NOMO-1 treated with dmso at 0.1 percent for 144 hours (cell line): ENCODE measurements around the gene RAB5B.

Source experiments
- DNase-seq: peaks from one replicate; lab custom pipeline; 2025; ENCODE audit not compliant: unreplicated experiment; lab: John Stamatoyannopoulos, UW

Gene RAB5B, protein sequence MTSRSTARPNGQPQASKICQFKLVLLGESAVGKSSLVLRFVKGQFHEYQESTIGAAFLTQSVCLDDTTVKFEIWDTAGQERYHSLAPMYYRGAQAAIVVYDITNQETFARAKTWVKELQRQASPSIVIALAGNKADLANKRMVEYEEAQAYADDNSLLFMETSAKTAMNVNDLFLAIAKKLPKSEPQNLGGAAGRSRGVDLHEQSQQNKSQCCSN

DNA sequence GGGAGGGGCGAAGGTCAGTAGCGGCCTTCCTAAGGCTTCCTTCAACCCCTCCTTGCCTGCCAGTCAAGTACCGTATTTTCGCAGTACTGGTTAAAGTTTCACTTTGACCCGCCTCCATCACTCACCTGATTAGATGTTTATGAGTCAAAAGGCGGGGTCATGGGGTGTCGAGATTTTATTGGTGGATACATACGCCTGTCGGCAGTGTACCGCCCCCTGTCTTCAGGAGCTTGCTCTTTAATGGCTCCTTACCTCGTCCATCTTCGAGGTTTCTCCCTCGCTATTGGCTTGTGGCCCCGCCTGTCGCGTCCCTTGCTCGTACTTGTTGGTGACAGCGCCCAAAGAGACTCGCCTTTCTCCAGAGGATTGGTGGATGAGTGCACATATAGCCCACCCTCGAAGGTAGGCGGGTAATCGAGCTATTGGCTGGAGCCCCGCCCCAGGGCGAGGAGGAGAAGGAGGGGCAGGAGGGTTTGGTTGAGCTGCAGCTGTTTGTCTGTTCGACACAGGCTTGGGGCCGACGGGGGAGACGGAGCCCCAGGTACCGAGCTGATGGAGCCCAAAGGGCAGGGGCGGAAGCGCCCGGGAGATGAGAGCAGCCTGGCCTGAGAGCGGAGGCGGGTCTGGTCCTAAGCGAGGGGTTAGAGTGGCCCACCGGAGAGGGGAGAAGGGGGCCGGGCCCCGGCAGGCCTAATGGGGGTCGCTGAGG is at the start of gene RAB5B:
RAB5B (plus strand) TSS at position 480 of the 709 bp plus-strand sequence. CDS start 12,883 bp downstream, outside the sequence.
- DNase-seq: peak; percentile 100

DNA sequence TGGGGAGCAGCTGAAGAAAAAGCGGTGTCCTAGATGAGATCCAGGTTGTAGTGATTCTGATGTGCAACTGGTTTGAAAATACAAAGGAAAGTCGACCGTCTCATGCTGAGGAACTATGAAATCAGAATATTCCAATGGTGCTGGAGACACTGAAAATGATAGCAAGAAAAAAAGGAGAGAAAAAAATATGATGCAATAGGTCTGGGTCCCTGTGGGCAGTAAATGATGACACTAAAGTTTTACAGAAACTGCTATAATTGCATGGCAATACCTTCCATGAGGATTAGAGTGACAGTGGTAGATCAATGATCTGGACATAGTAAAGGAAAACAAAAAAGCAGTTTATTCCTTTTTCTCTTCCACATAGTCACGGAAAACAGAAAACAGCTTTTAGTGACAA is 48.5 kb upstream of the RAB5B start:
- DNase-seq: no peak

DNA sequence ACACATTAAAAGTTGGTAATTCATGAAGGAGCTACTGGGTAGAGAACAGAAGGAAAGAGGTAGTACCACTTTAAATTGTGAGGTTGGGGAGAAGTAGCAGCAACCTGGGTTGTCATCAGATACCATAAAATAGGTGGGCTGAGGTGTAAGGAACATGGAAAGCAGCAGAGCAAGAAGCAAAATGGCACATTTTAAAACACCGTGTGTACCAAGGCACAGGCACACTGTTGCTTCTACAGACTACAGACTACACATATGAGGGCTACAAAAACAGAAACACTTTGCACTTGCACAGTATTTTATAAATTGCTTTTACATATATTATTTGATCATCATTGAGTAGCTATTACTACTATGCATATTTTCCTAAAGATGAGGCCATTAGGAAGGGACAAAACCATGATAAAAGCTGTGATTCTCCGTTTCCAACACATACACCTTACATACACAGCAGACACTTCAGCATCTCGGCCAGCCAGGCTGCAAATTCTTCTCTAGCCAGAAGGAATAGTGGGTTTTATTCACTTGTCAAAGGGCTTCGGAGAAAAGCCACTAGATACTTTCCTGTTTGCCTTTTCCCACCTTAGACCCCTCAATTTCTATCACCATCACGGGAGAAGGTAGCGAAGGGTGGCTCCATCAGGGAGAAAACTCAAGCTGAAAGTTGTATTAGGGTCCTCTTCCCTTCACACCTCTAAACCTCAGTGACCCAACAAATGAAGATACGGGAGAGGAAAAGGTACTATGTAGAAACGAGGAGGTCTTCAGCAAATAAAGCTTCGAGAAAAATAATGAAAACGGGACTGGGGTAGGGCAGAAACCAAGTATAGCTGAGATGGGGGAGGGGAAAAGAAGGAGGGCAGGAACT is 47.8 kb upstream of the RAB5B start:
- no peak for DNase-seq

DNA sequence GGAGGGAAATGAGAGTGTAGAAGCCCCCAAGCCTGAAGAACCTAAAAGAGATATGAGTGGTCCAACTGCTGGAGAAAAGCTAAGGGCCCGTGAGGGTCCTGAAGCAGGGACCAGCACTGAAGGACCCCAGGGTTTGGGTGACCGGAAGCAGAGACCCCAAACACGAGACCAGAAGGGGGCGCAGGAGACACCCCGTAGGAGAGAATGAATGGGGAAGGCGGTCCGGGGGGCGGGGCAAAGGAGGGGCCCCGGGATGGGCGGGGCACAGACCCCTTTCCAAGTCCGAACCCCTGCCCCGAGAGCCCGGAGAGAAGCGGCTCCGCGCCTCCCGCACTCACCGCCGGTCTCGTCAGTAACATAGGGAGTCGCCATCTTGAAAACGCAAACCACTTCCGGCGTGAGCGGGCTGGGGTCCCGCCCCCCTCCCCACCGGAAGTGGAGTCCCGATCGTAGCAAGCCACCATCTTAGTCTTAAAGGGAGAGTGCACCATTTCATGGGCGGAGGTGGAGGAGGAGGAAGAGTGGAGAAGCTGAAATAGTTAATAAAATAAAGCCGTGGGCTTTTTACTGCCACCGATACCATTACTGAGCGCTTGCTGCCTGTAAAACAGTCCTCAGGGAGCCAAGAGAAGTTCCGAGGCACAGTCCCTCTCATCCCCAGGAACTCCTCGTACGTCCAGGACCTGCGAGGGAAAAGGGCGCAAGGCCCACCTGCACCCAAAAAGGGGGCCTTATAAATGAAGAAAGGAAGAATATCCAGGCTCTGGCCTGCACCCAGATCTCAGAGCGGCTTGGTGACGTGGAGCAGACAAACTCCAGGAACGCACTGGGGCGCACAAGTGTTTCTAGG is 46.9 kb upstream of the RAB5B start:
- peak; percentile 86 for DNase-seq

DNA sequence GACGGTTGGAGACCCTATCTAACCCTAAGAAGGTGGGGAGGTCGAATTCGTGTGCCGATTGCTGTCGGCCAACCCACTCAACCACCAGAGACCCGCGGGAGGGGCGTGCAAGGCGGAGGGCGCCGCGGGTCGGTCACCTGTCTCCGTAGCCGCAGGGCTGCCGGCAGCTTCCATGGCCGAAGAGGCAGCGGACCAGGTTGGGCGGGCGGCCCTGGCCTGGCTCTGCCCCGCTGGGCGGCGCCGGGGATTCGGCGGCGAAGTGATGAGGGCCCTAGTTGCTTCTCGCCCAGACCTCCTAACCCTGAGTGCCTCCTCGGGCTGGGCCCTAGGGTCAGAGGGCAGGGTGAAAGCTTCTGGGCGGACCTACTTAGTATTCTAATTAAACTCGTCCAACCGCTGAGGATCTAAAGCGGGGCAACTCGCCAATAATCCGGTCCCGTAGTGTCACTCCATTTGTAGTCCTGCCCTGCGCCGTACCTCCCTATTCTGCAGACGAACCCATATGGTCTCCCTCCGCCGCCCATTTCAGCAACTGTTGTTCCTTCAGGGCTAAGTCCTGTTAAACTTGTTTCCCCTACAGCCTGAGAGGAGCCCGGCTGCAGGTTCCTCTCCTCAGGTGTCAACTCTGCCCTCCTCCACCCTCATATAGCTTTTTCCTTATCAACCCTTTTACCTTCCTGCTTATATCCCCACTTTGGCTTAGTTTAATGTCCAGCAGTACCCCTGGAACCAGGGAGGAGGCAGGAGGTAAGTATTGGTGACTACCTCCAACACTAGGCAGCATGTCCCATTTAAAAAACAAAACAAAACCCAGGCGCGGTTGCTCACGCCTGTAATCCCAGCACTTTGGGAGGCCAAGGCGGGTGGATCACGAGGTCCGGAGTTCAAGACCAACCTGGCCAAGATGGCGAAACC is 46.0 kb upstream of the RAB5B start, which contains the start of gene PYM1:
PYM1 (minus strand) TSS at position 307 of the 915 bp plus-strand sequence; CDS start at position 174, 133 bp downstream.
- DNase-seq: peak; percentile 93

DNA sequence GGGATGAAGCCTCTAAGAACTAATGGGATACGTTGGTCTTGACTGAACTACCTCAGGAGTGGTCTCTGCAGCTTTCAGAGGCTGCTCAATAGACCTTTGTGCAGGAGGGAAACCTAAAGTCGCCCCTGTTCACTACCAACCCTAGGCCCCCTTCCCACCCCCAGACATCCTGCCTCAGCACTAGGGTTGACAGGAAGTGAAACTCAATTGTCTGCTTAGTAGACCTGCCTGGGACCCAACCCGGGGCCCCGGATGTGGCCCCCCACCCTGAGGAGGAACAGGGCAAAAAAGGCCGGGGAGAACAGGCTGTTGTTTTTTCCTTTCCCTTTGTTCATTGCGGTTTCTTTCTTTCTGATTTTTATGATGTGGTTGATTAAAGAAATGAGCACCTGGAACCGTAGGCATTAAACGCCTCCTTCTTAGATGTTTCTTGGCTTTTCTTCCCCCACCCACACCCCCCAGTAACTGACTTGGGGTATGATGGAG is 44.5 kb upstream of the RAB5B start:
- DNase-seq: no peak

DNA sequence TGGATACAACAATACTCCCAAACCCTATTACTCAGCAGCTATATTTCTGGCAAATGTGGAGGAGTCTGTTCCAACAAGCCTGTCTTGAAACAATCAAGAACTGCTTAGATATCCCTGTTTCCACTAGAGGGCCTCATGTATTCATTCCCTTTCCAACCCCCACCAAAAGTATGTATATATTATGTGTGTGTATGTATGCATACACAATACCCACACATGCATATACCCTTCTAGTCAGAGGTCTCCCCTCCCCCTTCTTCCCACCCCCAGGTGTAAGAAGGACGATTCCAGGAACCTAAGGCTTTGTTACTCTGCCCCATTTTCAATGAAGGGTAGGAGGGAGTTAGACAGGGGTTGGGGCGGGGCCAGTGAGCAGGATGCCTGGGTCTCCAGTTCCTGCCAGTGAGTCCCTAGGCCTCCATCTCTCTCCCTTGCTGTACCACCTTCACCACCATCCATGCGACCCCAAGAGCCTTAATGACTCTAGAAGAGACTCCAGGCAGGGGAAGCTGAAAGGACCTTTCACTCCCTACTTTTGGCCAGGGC is 43.0 kb upstream of the RAB5B start, which contains the start of gene DGKA:
DGKA (plus strand) TSS at position 392 of the 546 bp plus-strand sequence. CDS start 5,342 bp downstream, outside the sequence.
- no peak for DNase-seq

DNA sequence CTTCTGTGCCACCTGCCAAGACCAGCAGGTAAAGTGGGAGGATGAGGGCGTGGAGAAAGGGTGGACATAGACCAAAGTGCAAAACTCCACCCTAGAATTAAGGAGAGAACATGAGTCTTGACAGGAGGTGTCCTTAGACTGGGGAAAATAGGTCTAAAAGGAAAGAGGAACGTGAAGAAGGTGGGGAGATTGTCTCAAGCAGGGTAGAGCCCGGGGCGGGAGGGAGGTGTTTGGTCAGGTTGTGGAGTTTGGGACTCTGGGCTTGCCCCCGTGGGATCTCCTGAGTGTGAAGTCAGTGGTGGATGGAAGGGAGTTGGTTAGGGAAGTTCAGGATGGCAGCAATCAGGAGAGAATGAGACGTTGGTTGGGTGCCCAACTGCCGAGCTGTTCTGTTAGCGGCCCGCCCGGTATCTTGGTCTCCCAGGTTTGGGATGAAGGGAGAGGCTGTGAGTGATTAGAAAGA is 42.5 kb upstream of the RAB5B start:
- no peak for DNase-seq

DNA sequence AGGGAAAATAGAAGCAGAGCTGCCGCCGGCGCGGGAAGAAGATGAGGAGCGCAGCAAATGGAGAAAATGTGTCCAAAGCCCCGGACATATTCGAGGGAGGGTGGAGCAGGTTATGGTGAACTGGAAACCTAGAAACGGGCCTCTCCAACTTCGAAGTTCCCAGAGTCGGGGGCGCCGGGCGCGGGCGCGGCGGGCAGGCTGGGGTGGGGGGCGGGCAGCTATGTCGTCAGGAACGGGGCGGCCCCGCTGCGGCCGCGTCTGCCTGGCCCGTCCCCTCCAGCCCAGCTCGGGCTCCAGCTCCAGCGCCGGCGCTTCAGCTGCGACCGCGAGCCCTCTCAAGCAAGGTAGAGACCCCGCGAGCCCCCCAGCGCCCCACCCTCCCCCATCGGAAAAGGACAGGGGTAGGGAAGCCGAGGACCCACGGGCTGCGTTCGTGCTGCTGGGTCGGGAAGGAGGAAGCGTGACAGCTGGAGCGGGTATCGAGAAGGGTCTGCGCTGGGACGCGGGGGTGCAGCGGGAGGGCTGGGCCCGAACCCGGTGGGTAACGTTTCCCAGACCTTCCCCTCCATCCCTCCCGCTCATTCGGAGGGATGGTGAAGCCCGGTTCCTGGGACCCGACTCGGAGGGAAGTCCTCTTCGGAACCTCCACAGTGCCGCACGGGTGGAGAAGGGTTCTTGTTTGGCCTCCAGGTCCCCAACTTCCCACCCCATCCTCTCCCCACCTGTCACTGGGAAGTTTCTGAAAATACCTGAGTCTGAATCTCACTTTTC is 41.9 kb upstream of the RAB5B start:
- no peak for DNase-seq

DNA sequence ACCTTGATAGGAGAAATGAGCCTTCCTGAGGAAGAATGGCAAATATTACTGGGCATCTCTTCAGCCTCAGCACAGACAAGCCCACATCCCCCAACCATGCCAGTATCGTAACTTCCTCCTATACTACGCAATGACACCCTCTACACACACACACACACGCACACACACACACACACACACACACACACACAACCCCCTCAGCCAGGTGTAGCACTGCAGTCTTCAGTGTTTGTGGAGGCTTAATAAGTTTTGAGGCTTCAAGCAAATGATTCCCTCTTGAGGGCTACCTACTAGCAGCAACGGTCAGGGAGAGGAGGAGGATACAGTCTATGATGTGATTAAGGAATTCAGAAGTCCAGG is 41.3 kb upstream of the RAB5B start:
- peak; percentile 33 for DNase-seq

DNA sequence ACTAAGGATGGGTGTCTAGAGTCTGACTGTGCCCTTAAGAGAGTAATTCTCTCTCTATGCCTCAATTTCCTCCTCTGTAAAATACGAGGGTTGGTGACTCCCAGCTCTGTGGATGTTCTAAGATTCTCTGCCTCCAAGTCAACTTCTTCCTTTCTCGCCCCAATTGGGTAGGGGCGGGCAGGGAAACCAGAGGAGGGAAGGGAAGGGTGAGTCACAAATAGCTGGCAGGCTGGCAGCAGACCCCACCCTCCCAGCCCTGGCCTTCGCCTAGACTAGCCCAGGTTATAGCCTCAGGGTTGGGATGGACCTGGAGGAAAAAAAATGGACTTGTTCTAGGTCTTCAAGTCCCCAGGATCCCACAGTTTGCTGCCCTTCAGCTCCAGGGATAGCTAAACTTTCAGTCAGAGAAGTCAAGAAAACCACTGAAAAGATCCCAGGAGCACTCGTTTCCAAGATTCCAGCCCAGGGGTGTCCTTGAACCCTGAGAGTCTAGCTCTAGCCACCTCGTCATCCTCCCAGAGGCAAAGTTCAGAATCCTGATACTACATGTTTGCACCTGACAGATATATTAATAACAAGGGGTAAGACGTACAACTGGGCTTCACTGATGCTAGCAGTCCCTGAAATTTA is 40.6 kb upstream of the RAB5B start:
- no peak for DNase-seq

DNA sequence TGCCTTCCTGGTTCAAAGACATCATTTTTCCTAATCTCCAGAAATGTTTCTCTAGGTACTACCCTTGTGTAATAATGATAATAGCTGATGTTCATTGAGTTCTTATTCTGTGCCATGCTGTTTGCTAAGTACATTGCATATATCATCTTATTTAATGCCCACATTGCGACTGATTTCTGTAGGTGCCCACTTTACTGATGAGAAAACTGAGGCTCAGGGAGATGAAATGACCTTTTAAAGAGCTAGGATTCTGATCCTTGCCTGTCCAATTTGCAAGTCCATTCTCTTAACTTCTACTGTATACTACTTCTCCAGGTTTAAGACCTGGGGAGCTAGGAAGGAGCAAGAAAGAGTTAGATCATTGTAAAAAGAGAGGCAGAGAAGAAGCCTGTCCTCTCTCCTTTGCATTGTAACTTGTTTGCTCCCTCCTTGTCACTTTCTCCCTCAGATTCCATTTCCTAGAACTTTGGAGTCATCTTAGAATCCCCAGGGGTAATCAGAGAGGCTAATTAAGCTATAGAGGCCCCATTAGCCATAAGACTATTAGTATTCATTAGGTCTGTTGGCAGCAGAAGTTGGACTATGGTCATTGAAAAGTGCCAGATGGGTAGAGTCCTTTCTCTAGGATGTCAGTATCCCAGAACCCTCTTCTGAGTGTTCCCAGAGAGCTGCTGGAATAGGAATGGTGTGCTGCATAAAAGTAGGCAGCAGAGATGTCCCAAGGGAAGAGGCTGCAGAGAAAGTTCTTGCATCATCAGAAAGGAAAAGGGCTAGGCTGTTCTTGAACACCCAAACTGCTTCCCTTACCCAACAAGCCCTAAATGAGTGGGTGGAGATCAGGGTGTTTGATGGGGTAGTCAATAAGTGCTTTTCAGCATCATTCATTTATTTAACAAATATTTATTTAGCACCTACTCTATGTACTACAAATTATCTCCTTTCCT is 39.8 kb upstream of the RAB5B start:
- no peak for DNase-seq

DNA sequence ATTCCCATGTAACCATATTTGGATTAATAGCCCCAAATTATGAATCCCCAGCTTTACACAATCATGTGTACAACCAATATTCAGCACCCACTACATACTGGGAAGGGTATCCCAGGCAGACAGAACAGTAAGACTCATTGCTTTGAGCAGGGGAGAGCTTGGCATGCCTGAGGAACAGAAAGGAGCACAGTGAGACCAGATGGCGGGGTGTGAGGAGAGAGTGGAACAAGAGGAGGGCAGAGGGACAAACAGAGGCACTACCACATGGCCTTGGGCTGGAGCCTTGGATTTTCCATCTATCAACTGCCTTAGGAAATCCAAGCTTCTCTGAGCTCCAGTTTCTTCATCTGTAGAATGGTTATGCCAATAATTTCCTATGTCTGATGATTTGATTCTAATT is 39.1 kb upstream of the RAB5B start:
- DNase-seq: no peak

DNA sequence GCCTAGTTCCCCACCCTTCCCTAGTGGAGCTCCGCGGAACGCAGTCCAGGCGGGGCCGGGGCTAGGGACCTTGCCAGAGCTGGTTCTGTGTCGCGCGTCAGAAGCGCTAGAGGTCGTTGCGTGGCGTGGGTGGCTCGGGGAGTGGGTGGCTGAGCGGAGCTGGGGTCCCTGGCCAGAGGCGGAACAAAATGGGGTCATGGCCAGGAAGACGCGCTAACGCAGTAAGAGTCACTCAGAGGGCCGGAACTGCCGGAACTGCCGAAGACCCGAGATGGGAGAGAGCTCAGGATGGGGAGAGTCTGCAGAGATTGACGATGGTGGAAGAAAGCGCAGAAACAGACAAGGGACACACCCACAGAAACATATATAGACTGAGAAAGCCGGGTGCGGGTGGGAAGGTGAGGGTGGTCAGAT is 38.1 kb upstream of the RAB5B start:
- no peak for DNase-seq

DNA sequence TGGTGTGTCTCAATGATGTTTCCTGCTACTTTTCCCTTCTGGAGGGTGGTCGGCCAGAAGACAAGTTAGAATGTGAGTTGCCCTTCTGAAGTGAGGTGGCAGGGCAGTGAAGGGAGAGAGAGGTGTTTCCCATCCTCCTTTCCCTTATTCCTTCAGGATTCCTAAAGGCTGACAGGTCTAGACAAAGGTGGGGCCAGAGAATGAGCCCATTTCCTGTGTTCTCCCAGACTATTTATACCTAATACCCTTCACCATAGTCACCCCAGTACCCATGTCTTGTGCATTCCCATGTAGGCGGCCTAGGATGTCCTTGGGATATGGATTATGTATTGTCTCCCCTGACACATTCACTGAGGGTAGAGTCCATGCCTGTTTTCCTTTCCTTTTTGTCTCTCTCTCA is 35.9 kb upstream of the RAB5B start:
- DNase-seq: no peak

DNA sequence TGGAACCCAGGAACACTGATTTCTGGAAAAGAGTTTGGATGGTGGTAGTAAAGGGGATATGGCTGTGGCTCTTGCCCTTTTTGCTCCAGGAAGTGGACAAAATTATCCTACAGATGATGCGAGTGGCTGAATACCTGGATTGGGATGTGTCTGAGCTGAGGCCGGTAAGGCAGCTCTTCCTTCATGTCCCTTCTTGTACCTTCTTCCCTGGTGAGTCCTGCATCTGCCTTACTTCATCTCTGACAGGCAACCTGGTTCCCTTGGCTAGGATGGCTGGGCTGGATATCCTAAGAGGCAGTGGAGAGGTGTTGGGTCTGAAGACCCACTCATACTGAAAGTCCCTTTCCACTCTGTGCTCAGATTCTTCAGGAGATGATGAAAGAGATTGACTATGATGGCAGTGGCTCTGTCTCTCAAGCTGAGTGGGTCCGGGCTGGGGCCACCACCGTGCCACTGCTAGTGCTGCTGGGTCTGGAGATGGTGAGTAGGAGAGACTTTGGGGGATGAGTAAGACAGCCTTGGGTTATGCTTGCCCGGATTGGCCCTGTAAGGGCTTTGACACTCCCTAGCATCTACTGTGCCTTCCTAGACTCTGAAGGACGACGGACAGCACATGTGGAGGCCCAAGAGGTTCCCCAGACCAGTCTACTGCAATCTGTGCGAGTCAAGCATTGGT is 34.9 kb upstream of the RAB5B start:
- DNase-seq: no peak
